Measurements from ENCODE around the gene SNTB2. TPM values are rescaled to one million over a fixed set of nuclear protein-coding genes. Genes with fewer than 3 reads are reported as not detected.
A peak's percentile ranks its signal among the peaks of the same experiment; 100 is the strongest.

Gene SNTB2
- polyA plus RNA-seq, 1 experiment = 50.5 TPM

- DNase-seq (ENCODE audit: low read depth) = no peak
- Histone ChIP-seq H3K36me3 (ENCODE audit: control insufficient read depth, insufficient read depth, low read length) (no peaks in the 10 kb centered on the region), H3K4me3 (ENCODE audit: low read depth, low read length) (no peak overlapping the region), H3K27me3 (ENCODE audit: control insufficient read depth, insufficient read depth, low read length) (no peaks in the 10 kb centered on the region)
- ChIA-PET POLR2A (no interaction called here), CTCF (interaction anchor here (0.6 kb wide), 1 partner anchor 162 kb away, joined by 3 read pairs; no protein-coding TSS in a partner anchor)
- TF ChIP-seq, protein P1, sequence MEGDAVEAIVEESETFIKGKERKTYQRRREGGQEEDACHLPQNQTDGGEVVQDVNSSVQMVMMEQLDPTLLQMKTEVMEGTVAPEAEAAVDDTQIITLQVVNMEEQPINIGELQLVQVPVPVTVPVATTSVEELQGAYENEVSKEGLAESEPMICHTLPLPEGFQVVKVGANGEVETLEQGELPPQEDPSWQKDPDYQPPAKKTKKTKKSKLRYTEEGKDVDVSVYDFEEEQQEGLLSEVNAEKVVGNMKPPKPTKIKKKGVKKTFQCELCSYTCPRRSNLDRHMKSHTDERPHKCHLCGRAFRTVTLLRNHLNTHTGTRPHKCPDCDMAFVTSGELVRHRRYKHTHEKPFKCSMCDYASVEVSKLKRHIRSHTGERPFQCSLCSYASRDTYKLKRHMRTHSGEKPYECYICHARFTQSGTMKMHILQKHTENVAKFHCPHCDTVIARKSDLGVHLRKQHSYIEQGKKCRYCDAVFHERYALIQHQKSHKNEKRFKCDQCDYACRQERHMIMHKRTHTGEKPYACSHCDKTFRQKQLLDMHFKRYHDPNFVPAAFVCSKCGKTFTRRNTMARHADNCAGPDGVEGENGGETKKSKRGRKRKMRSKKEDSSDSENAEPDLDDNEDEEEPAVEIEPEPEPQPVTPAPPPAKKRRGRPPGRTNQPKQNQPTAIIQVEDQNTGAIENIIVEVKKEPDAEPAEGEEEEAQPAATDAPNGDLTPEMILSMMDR (IDR thresholded peaks at IDR 0.05; ENCODE audit: insufficient read depth, low read depth, low read length) = no peak
Observed at GRCh38 chr16:69307856-69308255, 120.9 kb downstream of the SNTB2 start.

DNA sequence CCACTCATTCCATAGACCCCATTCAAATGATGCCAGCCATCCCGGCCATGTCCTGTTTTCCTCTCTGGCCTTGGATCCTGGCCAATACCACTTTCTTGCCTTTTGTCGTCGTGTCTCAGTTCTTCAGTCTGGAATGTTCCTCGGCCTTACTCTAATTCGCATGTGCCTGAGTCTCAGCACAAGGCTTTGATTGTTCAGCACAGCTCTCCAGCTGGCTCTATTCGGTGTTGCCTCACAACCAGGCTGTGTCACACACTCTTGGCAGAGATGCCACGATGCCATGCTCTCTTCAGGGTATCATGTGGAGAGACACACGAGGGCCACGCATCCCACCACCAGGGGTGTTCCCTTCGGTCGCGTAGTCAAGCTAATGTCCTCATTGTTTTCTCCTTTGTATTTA, 122.4 kb downstream of the SNTB2 start:
- Histone ChIP-seq H3K4me3 (ENCODE audit: low read depth, low read length) (no peak overlapping the region), H3K27me3 (ENCODE audit: control insufficient read depth, insufficient read depth, low read length) (no peaks in the 10 kb centered on the region), H3K36me3 (ENCODE audit: control insufficient read depth, insufficient read depth, low read length) (0 out of 2 replicates have a peak, but pooled peaks cover under 1% of the 10 kb centered on the region)
- POLR2A ChIA-PET = no interaction called here
- DNase-seq (ENCODE audit: low read depth) = no peak
- TF ChIP-seq, protein P1 (IDR thresholded peaks at IDR 0.05; ENCODE audit: insufficient read depth, low read depth, low read length) = no peak
- CTCF ChIA-PET = no interaction called here

DNA sequence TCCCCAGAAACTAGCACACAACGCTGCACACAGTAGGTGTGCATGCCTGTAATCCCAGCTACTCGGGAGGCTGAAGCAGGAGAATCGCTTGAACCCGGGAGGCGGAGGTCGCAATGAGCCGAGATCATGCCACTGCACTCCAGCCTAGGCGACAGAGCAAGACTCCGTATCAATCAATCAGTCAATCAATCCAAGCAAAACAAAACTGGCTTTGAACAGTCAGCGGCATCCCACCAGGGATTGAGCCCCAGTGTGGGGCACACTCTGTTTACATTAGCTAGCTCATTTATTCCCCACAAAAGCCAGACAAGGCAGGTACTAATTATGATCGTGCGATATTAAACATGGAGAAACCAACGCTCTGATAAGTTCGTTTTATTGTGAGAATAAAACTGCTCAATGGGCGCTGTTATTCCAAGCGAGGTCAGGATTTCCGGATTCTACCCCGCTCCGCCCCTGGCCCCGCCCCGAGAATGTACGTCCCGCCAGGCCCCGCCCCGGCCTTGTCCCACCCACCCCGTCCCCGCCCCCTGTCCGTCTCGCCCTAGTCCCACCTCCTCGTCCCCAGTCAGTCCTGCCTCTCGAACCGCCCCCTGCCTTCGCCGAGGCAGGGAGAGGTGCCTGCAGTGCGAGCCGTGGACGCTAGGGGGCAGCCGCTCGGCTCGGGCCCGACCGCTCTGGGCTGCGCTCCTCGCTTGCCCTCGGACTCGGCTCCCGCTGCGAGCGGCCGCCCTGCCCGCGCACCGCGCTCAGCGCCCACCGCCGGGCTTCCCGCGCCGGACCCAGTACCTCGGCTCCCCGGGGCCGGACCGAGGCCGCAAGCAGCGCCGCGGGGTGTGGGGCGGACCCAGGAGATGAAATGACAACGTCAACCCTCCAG, 123.9 kb downstream of the SNTB2 start, which contains the start of gene VPS4A:
Gene VPS4A, plus strand, starts transcription at position 698 of the 880 bp plus-strand sequence. Its CDS starts 162 bp downstream, at position 860.
- CTCF ChIA-PET = interaction anchor here (0.7 to 1.3 kb wide), 6 partner anchors 13 to 444 kb away, joined by 3 to 5 read pairs (median 3); partner anchors contain the start of gene NOB1
- H3K36me3 ChIP-seq (ENCODE audit: control insufficient read depth, insufficient read depth, low read length) = peaks cover 9% of the 10 kb centered on the region
- H3K4me3 ChIP-seq (ENCODE audit: low read depth, low read length) = peak within 1 kb of the TSS; percentile 87
- TF ChIP-seq, protein P1 (IDR thresholded peaks at IDR 0.05; ENCODE audit: insufficient read depth, low read depth, low read length) = peak; percentile 89
- H3K27me3 ChIP-seq (ENCODE audit: control insufficient read depth, insufficient read depth, low read length) = no peaks in the 10 kb centered on the region
- POLR2A ChIA-PET = no interaction called here
- peak; percentile 71 for DNase-seq (ENCODE audit: low read depth)

GRCh38 chr16:69311533-69312387, 124.8 kb downstream of the SNTB2 start:
- no peak for DNase-seq (ENCODE audit: low read depth)
- TF ChIP-seq, protein P1 (IDR thresholded peaks at IDR 0.05; ENCODE audit: insufficient read depth, low read depth, low read length) = peak; percentile 28; the same call in 1 of the 2 replicates
- CTCF ChIA-PET = interaction anchor here (0.7 to 1.7 kb wide), 5 partner anchors 17 to 223 kb away, joined by 3 to 5 read pairs (median 3); no protein-coding TSS in a partner anchor
- H3K4me3 ChIP-seq (ENCODE audit: low read depth, low read length) = peak overlapping the region; percentile 87
- H3K27me3 ChIP-seq (ENCODE audit: control insufficient read depth, insufficient read depth, low read length) = no peaks in the 10 kb centered on the region
- POLR2A ChIA-PET = no interaction called here
- peaks cover 18% of the 10 kb centered on the region for H3K36me3 ChIP-seq (ENCODE audit: control insufficient read depth, insufficient read depth, low read length)

GRCh38 chr16:69313469-69313868, 126.5 kb downstream of the SNTB2 start:
- ChIA-PET POLR2A (no interaction called here), CTCF (no interaction called here)
- DNase-seq (ENCODE audit: low read depth) = no peak
- TF ChIP-seq, protein P1 (IDR thresholded peaks at IDR 0.05; ENCODE audit: insufficient read depth, low read depth, low read length) = no peak
- Histone ChIP-seq H3K4me3 (ENCODE audit: low read depth, low read length) (no peak overlapping the region), H3K36me3 (ENCODE audit: control insufficient read depth, insufficient read depth, low read length) (peaks cover 27% of the 10 kb centered on the region), H3K27me3 (ENCODE audit: control insufficient read depth, insufficient read depth, low read length) (no peaks in the 10 kb centered on the region)
